ENCODE results near the gene IRF6. TPM values are rescaled to one million over a fixed set of nuclear protein-coding genes. Genes with fewer than 3 reads are reported as not detected.

IRF6 gene
- total RNA-seq, 2 donors from 2014 or later, result 1.0 to 1.8 TPM

DNA sequence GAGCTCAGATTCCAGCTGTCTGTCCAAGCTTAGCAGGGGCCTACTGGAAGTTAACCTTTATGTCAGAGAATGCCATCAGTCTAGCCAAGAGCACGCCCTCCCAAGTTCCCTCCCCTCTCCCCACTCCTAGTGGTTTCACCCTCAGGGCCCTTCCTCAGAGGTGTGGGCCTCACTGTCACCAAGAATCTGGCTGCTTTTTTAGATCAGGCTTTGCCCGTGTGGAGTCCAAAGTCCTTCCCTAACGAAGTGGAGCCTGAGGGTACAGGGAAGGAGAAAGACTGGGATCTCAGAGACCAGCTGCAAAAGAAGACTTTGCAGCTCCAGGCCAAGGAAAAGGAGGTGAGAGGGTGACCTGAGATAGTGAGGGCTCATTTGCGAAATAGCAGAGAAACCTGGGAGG lies 25.7 kb downstream of the IRF6 start:
- DNase-seq (ENCODE audit: low spot score in 2 of 2) (no peak), ATAC-seq (no peak)
- H3K36me3 Mint-ChIP-seq, result peaks cover 18 to 41% of the 10 kb centered on the region in 2 donors
- peak overlapping the region in 1 of 2 donors; percentile 64 for H3K27ac Mint-ChIP-seq
- H3K9me3 Mint-ChIP-seq, result peaks cover under 1 to 2% of the 10 kb centered on the region in 2 donors

DNA sequence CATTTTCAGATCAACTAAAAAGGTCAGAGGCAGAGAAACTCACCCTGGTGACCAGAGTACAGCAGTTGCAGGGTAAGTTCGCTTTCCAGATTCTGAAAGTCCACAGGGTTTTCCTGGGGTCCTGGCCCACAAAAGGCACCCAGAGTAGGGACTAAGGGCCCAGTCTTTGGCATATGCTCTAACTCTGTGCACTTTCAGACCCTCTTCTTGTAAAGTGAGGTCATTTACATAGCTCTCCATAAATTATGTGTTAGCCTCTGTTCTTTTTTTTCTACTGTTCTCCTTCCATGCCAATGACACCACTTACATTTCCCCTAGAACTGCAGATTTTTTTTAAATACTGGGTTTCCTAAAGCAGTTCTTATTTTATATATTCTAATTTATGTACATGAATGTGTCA lies 27.8 kb downstream of the IRF6 start:
- DNase-seq (ENCODE audit: low spot score in 2 of 2), result no peak
- peak overlapping the region in 1 of 2 donors; percentile 5 for H3K27ac Mint-ChIP-seq
- no peak for ATAC-seq
- H3K9me3 Mint-ChIP-seq, result no peaks in the 10 kb centered on the region
- H3K36me3 Mint-ChIP-seq, result peaks cover 23 to 30% of the 10 kb centered on the region in 2 donors

DNA sequence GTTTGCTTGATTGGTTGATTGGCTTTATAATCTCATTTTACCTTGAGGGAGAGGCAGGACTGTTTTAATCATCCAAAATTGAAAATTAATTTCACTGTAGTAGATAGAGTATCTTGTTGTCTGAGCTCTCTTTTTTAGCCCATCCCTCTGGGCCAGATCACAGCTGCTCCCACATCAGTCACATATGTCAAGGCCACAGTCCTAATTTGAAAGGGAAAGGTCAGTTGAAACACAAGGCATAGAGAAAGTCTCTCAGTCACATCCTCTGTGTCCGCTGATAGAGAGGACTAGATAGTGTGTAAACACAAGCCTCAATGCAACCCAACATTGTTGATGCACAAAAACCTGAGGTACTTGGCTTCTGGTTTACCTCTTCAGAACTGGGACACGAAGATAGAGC lies 28.4 kb downstream of the IRF6 start:
- no peak for DNase-seq (ENCODE audit: low spot score in 2 of 2)
- peak overlapping the region in 1 of 2 donors; percentile 5 for H3K27ac Mint-ChIP-seq
- ATAC-seq, result no peak
- H3K9me3 Mint-ChIP-seq, result no peaks in the 10 kb centered on the region
- peaks cover 26 to 27% of the 10 kb centered on the region in 2 donors for H3K36me3 Mint-ChIP-seq

DNA sequence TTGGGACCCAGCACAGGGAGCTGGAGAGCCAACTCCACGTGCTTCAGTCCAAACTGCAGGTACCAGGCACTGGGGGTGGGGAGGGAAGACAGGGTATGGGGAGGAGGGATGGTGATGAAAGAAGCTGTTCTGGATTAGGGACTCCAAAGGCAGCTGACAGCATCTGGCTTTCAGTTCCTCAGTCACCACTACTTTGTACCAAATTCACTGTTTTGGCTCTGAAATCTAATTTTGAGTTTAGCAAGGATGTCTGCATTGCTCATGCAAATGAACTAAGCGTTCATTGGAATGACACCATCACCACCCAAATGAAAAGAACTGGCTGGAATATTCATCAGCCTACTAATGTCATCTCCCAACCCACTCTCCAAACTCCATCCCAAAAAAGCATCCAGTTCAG lies 30.3 kb downstream of the IRF6 start:
- Mint-ChIP-seq H3K9me3 (no peaks in the 10 kb centered on the region), H3K36me3 (peaks cover 22 to 26% of the 10 kb centered on the region in 2 donors), H3K27ac (peak overlapping the region; percentile 48 to 87)
- ATAC-seq (no peak), DNase-seq (ENCODE audit: low spot score in 2 of 2) (no peak)

DNA sequence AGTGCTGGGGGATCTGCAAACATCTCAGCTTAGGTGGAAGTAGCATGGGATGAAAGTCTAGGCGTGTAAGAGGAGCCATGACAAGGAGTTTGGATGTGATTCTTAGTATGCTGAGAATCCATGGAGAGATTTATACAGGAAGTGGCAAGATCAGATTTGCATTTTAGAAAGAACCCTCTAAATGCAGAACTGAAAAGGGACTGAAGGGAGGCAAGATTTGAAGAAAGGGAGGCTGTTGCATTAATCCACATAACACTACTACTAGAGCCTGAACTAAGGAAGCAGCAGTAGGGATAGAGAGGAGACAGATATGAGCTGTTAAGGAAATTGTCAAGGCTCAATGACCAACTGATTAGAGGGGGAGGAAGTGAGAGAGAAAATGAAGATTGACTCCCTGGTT lies 31.4 kb downstream of the IRF6 start:
- ATAC-seq (no peak), DNase-seq (ENCODE audit: low spot score in 2 of 2) (no peak)
- Mint-ChIP-seq H3K36me3 (peaks cover 22 to 26% of the 10 kb centered on the region in 2 donors), H3K9me3 (no peaks in the 10 kb centered on the region), H3K27ac (peak overlapping the region; percentile 44 to 48)

DNA sequence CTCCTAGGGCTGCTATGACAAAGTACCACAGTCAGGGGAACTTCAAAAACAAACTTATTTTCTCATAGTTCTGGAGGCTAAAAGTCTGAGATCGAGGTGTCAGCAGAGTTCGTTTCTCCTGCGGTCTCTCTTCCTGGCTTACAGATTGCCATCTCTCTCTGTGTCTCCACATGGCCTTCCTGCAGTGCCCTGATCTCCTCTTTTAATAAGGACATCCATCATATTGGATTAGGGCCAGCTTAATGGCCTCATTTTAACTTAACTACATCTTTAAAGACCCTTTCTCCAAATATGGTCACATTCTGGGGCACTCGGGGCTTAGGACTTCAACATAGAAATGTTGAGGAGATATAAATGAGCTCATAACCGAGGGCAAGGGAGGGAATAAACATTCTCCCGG lies 33.8 kb downstream of the IRF6 start:
- no peak overlapping the region for H3K27ac Mint-ChIP-seq
- peaks cover 7 to 39% of the 10 kb centered on the region in 2 donors for H3K36me3 Mint-ChIP-seq
- H3K9me3 Mint-ChIP-seq, result no peaks in the 10 kb centered on the region
- no peak for DNase-seq (ENCODE audit: low spot score in 2 of 2)
- no peak for ATAC-seq

DNA sequence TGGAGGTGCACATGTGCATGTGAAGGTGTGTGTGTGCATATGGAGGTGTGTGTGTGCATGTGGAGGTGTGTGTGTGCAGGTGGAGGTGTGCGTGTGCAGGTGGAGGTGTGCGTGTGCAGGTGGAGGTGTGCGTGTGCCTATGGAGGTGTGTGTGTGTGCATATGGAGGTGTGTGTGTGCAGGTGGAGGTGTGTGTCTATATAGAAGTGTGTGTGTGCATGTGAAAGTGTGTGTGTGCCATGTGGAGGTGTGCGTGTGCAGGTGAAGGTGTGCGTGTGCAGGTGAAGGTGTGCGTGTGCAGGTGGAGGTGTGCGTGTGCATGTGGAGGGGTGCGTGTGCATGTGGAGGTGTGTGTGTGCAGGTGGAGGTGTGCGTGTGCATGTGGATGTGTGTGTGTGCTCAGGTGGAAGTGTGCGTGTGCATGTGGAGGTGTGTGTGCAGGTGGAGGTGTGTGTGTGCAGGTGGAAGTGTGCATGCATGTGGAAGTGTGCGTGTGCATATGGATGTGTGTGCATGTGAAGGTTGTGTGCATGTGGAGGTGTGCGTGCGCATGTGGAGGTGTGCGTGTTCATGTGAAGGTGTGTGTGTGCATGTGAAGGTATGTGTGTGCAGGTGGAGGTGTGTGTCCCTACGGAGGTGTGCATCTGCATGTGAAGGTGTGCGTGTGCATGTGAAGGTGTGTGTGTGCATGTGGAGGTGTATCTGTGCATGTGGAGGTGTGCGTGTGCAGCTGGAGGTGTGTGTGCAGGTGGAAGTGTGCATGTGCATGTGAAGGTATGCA lies 35.1 kb downstream of the IRF6 start:
- no peak overlapping the region for H3K27ac Mint-ChIP-seq
- ATAC-seq (no peak), DNase-seq (ENCODE audit: low spot score in 2 of 2) (no peak)
- H3K36me3 Mint-ChIP-seq, result peaks cover 18 to 49% of the 10 kb centered on the region in 2 donors
- H3K9me3 Mint-ChIP-seq, result no peaks in the 10 kb centered on the region

DNA sequence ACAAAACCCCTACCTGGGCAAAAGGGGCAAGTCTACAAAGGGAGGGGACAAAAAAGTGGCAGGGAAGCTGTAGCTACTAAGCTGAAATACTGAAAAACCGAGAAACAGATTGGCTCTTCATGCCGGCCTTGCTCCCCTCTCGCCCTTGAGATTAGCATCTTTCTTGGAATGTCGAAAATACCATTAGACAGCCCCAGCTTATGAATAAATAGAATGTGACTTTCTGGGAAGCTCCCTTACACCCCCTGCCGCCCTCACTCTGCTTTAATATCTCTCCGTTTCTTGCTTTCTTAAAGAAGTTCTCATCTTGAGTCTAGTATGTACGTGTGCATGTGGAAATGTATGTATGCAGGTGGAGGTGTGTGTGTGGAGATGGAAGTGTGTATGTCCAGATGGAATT lies 36.0 kb downstream of the IRF6 start:
- H3K36me3 Mint-ChIP-seq, result peaks cover 21 to 47% of the 10 kb centered on the region in 2 donors
- no peaks in the 10 kb centered on the region for H3K9me3 Mint-ChIP-seq
- ATAC-seq, result no peak
- DNase-seq (ENCODE audit: low spot score in 2 of 2), result no peak
- peak overlapping the region in 1 of 2 donors; percentile 98 for H3K27ac Mint-ChIP-seq

DNA sequence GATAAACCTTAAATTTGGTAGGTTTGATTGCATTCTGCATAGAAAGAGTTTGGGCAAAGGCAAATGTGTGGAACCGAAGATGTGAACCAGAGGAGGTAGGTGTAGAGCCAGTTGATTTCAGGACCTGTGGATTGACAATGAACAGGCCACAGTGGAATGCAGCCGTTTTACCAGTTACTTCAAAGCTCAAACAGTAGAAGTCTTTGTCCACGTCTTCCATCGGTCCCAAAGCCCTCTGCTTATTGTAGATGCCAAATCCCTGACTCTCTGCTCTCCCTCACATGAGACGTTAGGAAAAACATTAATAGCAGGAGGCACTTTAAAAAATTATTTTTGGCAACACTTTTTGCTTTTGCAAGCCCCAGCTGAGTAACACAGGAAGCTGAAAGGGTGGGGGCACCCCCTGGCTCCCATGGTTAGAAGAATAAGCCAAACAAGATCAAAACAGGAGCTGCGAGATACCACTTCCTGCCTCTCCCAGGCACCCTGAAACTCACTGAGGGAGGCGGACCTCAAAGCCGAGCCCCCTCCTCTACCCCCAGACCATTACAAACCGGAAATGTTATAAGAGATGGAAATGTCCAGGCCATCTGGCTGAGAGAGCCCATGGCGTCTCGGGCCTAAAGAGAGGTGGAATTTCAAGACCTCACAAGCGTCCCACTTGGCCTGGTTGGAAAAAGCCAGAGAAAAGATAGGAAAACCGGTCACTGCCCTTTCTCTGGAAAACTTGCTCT lies 36.6 kb downstream of the IRF6 start:
- Mint-ChIP-seq H3K9me3 (no peaks in the 10 kb centered on the region), H3K36me3 (peaks cover 23 to 44% of the 10 kb centered on the region in 2 donors), H3K27ac (peak overlapping the region in 1 of 2 donors; percentile 98)
- ATAC-seq (peak; percentile 59 to 71), DNase-seq (ENCODE audit: low spot score in 2 of 2) (peak; percentile 66 to 88)

DNA sequence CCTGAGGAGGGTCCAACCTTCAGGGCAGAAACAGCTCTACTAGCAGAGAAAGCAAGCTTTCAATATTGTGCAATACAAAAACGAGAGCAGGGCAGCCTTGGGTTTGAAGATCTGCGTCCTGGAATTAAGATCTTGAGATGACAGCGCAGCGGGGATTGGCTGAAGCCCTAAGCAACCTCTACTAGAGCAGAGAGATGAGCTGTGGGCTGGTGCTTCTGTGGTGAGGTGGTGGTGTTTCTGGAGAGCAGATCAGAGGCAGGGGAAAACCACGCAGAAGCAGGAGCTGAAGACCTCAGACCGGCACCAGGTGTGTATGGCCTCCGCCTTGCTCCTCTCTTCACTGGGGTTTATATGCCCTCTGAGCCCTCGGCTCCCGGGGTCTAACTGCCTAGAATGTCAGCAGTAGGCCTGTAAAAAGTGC lies 37.6 kb downstream of the IRF6 start:
- Mint-ChIP-seq H3K36me3 (peaks cover 33 to 43% of the 10 kb centered on the region in 2 donors), H3K9me3 (peaks cover 0 to 3% of the 10 kb centered on the region in 2 donors), H3K27ac (peak overlapping the region in 1 of 2 donors; percentile 98)
- peak; percentile 81 to 93 for DNase-seq (ENCODE audit: low spot score in 2 of 2)
- peak; percentile 84 to 89 for ATAC-seq

DNA sequence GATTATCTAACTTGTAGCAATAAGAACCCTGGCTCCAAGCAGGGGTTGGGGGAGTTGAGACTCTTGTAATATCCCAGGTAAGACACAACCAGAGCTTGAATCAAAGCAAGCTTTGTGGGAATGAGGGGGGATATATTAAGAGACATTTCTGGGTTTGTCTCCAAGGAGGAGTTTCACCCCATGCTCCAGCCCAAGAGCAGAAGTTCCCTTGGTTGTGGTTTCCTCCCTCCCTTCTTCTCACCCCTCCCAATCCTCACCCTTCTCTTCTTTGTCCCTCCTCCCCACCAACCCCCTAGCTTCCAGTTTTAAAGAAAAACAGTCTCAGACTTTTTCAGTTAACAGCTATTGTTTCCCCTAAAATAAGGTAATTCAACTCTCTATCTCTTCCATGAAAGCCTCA lies 38.2 kb downstream of the IRF6 start:
- Mint-ChIP-seq H3K27ac (peak overlapping the region in 1 of 2 donors; percentile 98), H3K9me3 (peaks cover 0 to 3% of the 10 kb centered on the region in 2 donors), H3K36me3 (peaks cover 39 to 44% of the 10 kb centered on the region in 2 donors)
- DNase-seq (ENCODE audit: low spot score in 2 of 2) (no peak), ATAC-seq (no peak)

DNA sequence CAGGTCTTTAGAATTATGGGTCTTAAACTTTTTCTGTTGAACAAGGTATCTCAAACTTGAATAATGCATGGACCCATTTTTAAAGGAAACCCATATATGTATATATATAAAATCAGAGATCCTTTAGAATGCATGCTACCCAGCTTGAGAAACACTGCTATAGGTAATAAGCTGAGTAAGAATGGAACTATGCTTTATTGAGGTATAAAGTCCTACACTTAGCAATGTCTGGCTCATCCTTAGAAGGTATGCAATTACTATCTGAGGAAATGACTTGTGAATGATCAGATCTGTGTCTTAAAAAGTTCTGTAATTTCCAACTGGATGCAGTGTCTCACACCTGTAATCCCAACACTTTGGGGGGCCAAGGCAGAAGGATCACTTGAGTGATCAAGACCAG lies 38.8 kb downstream of the IRF6 start:
- peaks cover 45 to 50% of the 10 kb centered on the region in 2 donors for H3K36me3 Mint-ChIP-seq
- ATAC-seq, result peak; percentile 13 to 56
- H3K27ac Mint-ChIP-seq, result peak overlapping the region in 1 of 2 donors; percentile 98
- H3K9me3 Mint-ChIP-seq, result peaks cover 0 to 3% of the 10 kb centered on the region in 2 donors
- DNase-seq (ENCODE audit: low spot score in 2 of 2), result no peak

DNA sequence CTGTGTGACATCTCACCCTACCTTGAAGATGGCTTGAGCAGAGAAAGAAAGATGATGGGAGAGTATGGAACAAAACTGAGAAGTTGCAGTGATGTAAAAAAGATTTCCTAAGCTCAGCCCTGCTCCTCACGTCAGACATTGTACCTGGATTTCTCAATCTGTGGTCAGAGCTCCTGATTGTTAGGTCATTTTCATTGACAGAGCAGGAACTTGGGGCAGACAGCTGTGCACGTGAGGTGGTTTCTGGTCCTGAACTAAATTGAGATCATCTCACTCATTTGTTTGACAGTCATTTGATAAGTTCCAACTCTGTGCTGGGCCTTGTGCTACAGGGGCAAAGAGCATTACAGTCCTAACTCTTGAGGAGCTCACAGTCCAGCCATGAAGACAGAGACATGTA lies 39.9 kb downstream of the IRF6 start:
- Mint-ChIP-seq H3K36me3 (peaks cover 56 to 59% of the 10 kb centered on the region in 2 donors), H3K9me3 (peaks cover 0 to 3% of the 10 kb centered on the region in 2 donors), H3K27ac (peak overlapping the region in 1 of 2 donors; percentile 73)
- DNase-seq (ENCODE audit: low spot score in 2 of 2) (no peak), ATAC-seq (peak in 1 of 2 donors; percentile 2)

DNA sequence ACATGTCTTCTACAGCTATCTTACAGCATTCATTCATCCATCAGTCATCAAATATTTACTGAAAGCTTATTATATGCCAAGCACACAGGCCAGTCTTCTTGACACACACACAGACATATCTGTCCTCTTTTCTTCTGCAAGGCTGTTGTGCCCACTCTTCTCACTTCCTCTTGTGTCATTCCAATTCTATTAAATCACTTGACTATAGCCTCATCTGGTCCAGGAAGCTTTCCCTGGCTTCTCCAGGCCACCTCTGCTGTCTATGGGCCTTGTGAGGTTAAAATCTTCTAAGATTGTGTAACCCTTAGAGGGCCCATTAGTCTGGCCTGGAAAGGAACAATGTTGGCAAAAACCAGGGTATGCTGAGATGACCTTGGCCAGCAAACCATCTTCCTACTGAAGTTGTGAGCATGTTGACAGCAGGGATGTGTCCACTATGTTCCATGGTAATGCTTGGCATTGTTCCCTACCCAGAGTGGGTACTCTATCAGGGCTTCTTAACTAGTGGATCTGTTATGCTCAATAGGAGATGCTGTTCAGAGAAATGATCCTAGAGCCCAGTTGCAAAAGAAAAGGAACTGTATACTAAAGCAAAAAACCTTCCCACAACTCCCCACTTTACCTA lies 44.8 kb downstream of the IRF6 start:
- peaks cover 78 to 89% of the 10 kb centered on the region in 2 donors for H3K36me3 Mint-ChIP-seq
- H3K27ac Mint-ChIP-seq, result peak overlapping the region; percentile 27 to 77
- no peak for ATAC-seq
- no peak for DNase-seq (ENCODE audit: low spot score in 2 of 2)
- peaks cover 0 to 3% of the 10 kb centered on the region in 2 donors for H3K9me3 Mint-ChIP-seq

DNA sequence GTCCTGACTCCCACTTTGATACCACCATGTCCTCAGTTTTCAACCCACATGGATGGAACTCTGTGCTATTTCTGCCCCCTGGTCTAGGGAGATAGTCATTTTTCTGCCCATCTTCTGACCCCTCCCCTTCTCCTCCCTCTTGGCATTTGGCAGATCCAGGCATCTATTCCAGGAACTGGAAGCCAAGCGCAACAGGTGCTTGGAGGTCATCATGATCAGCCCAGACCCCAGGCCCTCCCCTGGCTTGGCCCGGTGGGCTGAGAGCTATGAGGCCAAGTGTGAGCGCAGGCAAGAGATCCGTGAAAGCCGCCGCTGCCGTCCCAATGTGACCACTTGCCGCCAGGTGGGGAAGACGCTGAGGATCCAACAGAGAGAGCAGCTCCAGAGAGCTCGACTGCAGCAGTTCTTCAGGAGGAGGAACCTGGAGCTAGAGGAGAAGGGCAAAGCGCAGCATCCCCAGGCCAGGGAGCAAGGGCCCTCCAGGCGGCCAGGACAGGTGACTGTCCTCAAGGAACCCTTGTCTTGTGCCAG lies 46.0 kb downstream of the IRF6 start:
- no peak for ATAC-seq
- no peak for DNase-seq (ENCODE audit: low spot score in 2 of 2)
- H3K36me3 Mint-ChIP-seq, result peaks cover 84 to 94% of the 10 kb centered on the region in 2 donors
- H3K27ac Mint-ChIP-seq, result peak overlapping the region; percentile 5 to 63
- peaks cover 0 to 3% of the 10 kb centered on the region in 2 donors for H3K9me3 Mint-ChIP-seq

DNA sequence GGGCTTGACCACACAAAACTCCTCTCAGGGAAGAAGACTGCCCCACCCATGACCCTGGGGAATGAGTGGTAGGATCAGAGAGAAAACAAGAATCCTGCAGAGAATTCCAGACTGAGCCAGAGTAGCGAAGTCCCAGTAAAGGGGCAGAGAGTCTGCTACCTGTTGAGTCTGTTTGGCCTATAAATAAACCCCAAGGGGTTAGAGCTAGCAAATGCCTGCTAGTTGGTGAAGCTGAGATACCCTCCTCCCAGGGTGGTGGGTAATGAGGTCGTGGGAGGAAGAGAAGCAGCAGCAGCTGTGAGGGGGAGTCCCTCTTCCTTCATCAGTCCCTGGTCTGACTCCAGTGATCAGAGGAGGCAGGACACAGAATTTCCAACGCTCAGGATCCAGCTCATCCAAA lies 47.5 kb downstream of the IRF6 start:
- Mint-ChIP-seq H3K9me3 (no peaks in the 10 kb centered on the region), H3K36me3 (peaks cover 72 to 84% of the 10 kb centered on the region in 2 donors), H3K27ac (peak overlapping the region; percentile 93 to 96)
- ATAC-seq (peak in 1 of 2 donors; percentile 31), DNase-seq (ENCODE audit: low spot score in 2 of 2) (no peak)

Measured in activated naive CD4-positive, alpha-beta T cell treated with anti-CD3 and anti-CD28 coated beads, Interleukin-2, amount 50 U/mL, for 72 hours (primary cell).